ENCODE data around the gene MAP2K5.

MAP2K5 gene

GRCh38 chr15:67843092-67843501, 300.6 kb downstream of the MAP2K5 start:
- no peak for TF ChIP-seq CTCF (IDR thresholded peaks at IDR 0.05; ENCODE audit: control insufficient read depth, extremely low read depth, insufficient read depth)
- DNase-seq (ENCODE audit: low read depth) = no peak
- no peak overlapping the region for H3K4me3 ChIP-seq (ENCODE audit: low read depth, low read length)

- DNase-seq (ENCODE audit: low read depth) = no peak
- no peak for TF ChIP-seq CTCF (IDR thresholded peaks at IDR 0.05; ENCODE audit: control insufficient read depth, extremely low read depth, insufficient read depth)
- no peak overlapping the region for H3K4me3 ChIP-seq (ENCODE audit: low read depth, low read length)
These were observed 301.3 kb downstream of the MAP2K5 start for GRCh38 chr15:67843571-67844387.

- no peak for TF ChIP-seq CTCF (IDR thresholded peaks at IDR 0.05; ENCODE audit: control insufficient read depth, extremely low read depth, insufficient read depth)
- no peak for DNase-seq (ENCODE audit: low read depth)
- H3K4me3 ChIP-seq (ENCODE audit: low read depth, low read length) = no peak overlapping the region
These were observed 303.5 kb downstream of the MAP2K5 start for GRCh38 chr15:67845974-67846373.

- H3K4me3 ChIP-seq (ENCODE audit: low read depth, low read length) = no peak overlapping the region
- no peak for DNase-seq (ENCODE audit: low read depth)
- no peak for TF ChIP-seq CTCF (IDR thresholded peaks at IDR 0.05; ENCODE audit: control insufficient read depth, extremely low read depth, insufficient read depth)
These were observed 307.0 kb downstream of the MAP2K5 start for GRCh38 chr15:67849538-67849937.

GRCh38 chr15:67850336-67850735, 307.8 kb downstream of the MAP2K5 start:
- no peak overlapping the region for H3K4me3 ChIP-seq (ENCODE audit: low read depth, low read length)
- no peak for DNase-seq (ENCODE audit: low read depth)
- TF ChIP-seq CTCF (IDR thresholded peaks at IDR 0.05; ENCODE audit: control insufficient read depth, extremely low read depth, insufficient read depth) = no peak

- no peak overlapping the region for H3K4me3 ChIP-seq (ENCODE audit: low read depth, low read length)
- no peak for DNase-seq (ENCODE audit: low read depth)
- TF ChIP-seq CTCF (IDR thresholded peaks at IDR 0.05; ENCODE audit: control insufficient read depth, extremely low read depth, insufficient read depth) = no peak
These were observed 308.6 kb downstream of the MAP2K5 start for GRCh38 chr15:67850994-67851571.

Data from LNCaP clone FGC (cell line).